HG02943 (cell line): ENCODE measurements around the gene ANKRD22.
A peak's percentile ranks its signal among the peaks of the same experiment; 100 is the strongest.

Experiments
- ATAC-seq: cut with Tn5 transposase; IDR thresholded peaks from one replicate; pipeline ENCODE4 v1.9.1; 2021; ENCODE audit warnings: mild to moderate bottlenecking, low read depth, moderate library complexity; ENCODE audit not compliant: unreplicated experiment

The ANKRD22 gene

GRCh38 chr10:88879534-88880281 lies 28.1 kb upstream of the ANKRD22 start, which contains the start of gene STAMBPL1:
STAMBPL1 (plus strand) TSS chr10:88880245; CDS start chr10:88901709, 21,464 bp downstream.
- ATAC-seq: peak; percentile 52

- no peak for ATAC-seq
Observed at GRCh38 chr10:88877298-88877697, 25.7 kb upstream of the ANKRD22 start.

- ATAC-seq: no peak
Observed at GRCh38 chr10:88875081-88875480, 23.4 kb upstream of the ANKRD22 start.

DNA sequence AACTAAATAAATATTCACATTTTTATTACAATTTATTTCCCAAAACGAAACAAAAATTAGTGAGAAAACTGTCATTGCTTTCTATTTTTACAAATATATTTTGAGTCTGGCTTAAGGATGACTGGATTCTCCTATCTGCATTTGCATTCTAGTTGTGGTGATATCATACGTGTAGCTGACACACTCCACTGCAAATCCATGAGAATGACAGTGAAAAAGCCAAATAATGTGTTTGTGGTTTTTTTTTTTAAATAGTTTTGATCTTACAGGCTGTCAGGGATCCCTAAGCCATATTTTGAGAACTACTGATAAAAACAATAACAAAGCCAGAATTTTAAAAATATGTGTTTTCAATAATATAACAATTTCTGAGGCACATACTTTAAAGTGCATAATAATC lies 22.6 kb upstream of the ANKRD22 start:
- ATAC-seq: no peak

GRCh38 chr10:88873757-88874156 lies 22.1 kb upstream of the ANKRD22 start:
- no peak for ATAC-seq

GRCh38 chr10:88870089-88870488 lies 18.4 kb upstream of the ANKRD22 start:
- ATAC-seq: no peak

GRCh38 chr10:88866454-88866853 lies 14.8 kb upstream of the ANKRD22 start:
- ATAC-seq: no peak

DNA sequence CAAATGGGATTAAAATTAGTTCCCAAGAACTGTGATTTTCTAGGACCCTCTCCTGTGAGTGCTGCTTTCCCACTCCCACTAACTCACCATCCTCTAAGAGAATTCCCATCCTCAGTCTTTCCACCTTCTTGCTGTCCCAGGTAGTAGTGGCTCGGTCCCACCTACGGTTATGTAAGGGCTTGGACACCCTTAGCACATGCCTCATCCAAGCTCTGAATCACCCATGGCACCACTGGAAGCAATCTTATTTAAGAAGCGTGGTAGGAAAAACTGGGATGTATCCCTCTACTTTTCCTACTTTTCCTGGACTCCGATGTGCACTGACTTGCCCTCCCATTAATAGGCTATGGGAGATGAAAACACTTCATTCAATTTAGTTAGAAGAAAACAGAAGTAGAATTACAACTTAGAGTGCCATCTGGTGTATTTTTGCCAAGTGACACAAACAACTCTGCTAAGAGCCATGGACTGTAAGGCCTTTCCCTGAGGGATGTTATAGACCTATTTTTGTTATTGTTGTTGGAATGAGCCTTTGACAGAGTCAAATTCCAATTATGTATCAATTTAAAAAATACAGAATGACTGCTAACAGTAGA lies 13.7 kb upstream of the ANKRD22 start:
- ATAC-seq: no peak

GRCh38 chr10:88861036-88861435 lies 9.4 kb upstream of the ANKRD22 start:
- ATAC-seq: no peak

GRCh38 chr10:88858491-88858890 lies 6.8 kb upstream of the ANKRD22 start:
- ATAC-seq: no peak

DNA sequence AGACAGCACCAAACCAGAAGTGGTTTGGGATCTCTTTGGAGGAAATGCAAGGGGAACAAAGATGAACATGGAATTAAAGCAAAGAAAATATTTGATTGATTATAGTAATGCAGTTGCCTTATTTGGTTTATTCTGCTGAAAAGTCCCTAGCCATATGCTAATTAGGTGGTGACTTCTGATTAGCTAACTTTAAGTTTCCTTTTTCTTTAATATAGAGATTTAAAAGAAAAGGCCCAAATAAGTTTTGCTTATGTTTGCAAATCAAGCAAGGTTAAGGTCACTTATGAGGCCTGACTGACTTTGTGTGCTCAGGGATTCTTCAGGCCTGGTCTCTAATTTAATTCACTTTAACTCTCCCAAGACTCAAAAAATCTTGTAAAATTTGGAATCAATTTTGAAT lies 6.2 kb upstream of the ANKRD22 start:
- no peak for ATAC-seq

DNA sequence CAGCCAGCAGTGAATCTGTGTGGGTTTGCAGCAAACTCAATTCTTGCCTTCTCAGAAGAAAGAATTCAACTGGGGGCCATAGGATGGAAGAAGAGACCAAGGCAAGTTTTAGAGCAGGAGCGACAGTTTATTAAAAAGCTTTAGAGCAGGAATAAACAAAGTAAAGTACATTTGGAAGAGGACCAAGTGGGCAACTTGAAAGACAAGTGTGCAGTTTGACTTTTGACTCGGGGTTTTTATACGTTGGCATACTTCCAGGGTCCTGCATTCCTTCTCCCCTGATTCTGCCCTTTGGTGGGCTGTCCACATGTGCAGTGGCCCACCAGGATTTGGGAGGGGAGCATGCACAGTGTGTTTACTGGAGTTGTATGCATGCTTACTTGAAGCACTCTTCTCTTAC lies 3.0 kb upstream of the ANKRD22 start:
- no peak for ATAC-seq

DNA sequence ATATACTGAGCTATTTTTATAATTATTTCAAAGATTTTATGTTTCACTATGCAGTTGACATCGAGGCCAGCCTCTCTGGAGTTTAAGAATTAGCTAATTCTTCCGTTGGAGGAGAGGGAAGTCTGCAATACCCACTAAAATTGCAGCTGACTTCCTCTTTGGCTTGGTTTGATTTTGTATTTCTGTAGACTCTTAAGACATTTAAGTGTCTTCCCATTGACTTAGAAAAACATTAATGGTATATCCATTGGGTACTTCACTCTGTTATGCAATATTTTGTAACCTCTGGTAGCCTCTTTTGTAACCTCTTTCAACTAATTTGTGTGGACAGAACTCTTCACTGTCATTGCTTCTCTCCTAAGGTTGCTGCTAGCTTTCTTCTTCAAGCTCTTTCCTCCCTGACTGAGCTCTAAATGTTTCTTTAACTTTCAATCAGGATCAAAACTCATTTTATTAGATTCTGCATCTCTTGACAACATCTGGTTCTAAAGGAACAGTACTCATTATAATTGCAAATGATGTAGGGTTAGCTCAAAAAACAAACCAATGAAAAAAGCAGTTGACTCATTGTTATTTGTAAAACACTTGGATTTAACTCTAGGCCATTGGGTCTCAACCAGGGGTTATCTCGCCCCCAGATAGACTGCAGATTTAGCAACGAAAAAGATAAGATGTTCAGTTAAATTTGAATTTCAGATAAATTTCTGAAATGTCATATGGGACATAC lies 1.7 kb upstream of the ANKRD22 start:
- no peak for ATAC-seq

- no peak for ATAC-seq
Observed at GRCh38 chr10:88852327-88852726, 683 bp upstream of the ANKRD22 start.

DNA sequence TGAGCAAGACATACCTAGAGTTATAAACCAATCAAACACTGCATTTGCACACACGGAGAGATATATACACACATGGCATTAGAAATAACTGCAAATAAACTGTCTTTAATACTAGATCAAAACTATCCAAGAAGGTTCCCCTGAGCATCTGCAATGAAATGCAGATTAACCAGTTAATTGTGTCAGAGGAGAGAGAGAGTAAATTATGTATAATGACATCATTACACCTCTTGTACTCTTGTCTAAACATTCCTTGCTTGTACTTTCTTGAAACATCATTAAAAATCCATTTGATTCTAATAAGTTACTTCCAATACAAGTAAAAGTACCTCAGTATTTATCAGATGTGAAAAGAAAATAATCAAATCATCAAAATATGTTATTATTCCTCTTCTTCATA lies 932 bp downstream of the ANKRD22 start:
- ATAC-seq: no peak

DNA sequence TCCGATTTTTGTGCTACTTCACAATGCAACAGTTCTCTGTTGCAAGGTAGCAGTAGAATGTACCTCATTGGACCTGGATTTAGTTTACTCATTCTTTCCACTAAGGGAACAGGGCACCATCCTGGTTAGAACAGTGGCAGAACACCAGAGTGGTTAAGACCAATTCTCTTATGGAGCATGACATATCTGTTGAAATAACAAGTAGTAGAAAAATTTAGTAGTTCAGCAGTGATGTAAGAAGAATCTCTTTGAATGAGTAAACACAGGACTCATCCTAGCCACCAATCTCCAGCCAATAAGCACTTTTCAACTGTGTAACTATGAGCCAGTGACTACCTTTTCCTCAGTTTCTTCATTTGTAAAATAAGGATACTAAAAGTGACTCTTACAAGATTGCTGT lies 2.4 kb downstream of the ANKRD22 start:
- ATAC-seq: no peak

- ATAC-seq: no peak
Observed at GRCh38 chr10:88848499-88848898, 3.1 kb downstream of the ANKRD22 start.

DNA sequence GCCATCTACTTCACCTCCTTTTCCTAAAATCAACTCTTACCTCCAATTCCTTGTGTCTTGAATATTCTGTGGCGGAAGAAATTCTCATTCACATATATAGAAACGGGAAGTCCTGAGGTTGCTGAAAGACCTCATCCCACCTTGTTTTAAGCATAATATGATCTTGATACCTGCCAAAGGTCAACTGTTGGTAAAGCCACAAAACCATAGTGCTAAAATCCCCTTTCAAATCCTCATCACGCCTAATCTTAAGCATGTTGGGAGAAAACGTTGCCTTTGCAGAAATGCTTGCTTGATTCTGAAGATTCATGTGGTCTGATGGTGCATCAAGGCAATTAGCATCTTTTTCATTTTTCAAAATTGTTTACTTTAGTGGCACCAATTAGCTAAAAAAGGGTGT lies 8.5 kb downstream of the ANKRD22 start:
- no peak for ATAC-seq

DNA sequence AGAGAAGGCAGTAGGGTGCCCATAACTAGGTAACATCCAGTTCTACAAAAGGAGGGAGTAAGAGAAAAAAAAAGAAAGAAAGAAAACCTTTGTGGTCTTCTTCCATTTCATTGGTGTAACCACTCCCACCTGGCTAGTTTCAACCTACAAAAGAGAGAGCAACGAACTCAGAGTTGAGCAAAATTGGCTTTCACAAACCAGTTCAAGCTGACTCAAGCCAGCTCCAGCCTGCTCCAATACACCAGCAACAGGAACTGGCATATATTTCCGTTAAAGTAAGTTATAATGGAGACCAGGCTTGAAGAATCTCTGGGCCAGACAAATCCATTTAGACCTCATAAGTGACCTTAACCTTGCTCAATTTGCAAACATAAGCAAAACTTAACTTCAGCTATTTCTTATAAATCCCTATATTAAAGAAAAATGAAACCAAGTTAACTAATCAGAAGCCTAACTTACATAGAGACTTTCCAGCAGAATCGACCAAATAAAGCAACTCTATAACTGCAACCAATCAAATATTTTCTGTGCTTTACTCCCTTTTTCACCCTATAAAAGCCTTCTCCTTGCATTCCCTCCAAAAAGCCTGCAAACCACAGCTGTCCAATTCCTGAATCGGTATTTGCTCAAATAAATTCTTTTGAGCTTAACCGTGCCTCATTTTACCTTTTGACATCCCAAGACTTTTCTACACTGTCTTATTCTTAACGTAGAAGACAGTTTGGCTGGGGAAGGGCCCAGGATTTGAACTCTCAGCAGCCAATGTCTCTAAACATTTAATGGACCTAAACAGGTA lies 10.1 kb downstream of the ANKRD22 start:
- no peak for ATAC-seq

DNA sequence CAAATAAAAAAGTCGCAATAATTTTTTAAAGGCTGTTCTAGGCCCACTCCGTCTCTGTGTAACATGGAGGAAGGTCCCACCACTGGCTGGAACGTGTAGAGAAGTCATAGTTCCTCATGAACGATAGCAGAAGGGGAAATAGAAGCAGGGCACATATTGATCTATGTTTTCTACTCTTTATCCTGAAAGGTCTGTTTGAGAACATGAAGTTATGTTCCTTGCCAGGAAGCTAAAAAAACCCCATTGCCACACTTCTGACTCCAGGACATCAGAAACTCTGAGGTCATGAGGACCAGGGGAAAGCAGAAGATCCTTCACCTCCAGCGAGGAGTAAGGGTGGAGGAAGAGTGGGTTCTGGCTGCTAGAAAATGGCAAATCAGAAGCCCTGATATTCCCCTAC lies 10.8 kb downstream of the ANKRD22 start:
- ATAC-seq: no peak

GRCh38 chr10:88840104-88840503 lies 11.5 kb downstream of the ANKRD22 start:
- ATAC-seq: no peak
